GM19468 (cell line): Measurements from ENCODE around the gene HNF1B.

Experiments
- ATAC-seq: cut with Tn5 transposase; IDR thresholded peaks from one replicate; pipeline ENCODE4 v1.9.1; 2021; ENCODE audit warnings: mild to moderate bottlenecking, moderate library complexity, moderate number of reproducible peaks; ENCODE audit not compliant: unreplicated experiment; ENCODE audit errors: extremely low read depth

Gene HNF1B

GRCh38 chr17:37677021-37677420 lies 67.8 kb downstream of the HNF1B start:
- no peak for ATAC-seq

- no peak for ATAC-seq
These were observed 68.5 kb downstream of the HNF1B start for GRCh38 chr17:37676115-37676925.

DNA sequence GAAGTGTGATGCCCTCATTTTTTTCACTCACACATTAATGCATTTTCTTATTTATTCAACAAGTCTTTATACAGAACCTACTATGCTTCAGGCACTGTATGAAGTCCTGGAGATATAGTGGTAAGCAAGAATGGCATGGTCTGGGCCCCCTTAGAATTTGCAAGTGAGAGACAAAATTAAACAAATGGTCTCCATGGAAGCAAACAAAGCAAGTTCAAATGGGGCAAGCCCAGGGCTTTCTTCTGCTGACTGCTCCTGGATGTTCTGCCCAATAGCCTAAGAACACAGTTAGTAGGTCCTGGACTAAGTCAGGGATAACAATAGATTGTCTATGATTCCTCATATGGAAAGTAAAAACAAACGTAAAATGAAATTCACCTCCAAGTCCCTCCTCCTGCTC lies 70.3 kb downstream of the HNF1B start:
- ATAC-seq = no peak

DNA sequence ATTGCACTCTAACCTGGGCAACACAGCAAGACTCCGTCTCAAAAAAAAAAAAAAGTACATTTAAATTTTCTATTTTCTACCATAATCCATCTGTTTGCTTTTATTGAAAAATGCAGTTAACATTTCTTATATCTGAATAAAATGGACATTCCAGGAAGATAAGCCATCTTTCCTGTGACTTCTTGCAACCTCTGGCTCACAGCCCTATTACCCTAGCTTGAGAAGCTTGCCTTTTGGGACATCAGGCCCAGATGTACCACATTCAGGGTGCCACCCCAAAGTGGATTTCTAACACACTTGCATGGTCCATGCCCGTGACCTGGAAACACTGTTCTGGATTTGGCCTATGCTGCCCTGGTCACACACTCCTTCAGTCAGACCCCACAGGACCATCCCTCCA lies 71.5 kb downstream of the HNF1B start:
- no peak for ATAC-seq

GRCh38 chr17:37672548-37673078 lies 72.2 kb downstream of the HNF1B start:
- ATAC-seq = no peak

GRCh38 chr17:37671824-37672547 lies 72.9 kb downstream of the HNF1B start:
- ATAC-seq = no peak

GRCh38 chr17:37671028-37671823 lies 73.6 kb downstream of the HNF1B start:
- ATAC-seq = no peak

- ATAC-seq = no peak
These were observed 77.8 kb downstream of the HNF1B start for GRCh38 chr17:37667039-37667438.

DNA sequence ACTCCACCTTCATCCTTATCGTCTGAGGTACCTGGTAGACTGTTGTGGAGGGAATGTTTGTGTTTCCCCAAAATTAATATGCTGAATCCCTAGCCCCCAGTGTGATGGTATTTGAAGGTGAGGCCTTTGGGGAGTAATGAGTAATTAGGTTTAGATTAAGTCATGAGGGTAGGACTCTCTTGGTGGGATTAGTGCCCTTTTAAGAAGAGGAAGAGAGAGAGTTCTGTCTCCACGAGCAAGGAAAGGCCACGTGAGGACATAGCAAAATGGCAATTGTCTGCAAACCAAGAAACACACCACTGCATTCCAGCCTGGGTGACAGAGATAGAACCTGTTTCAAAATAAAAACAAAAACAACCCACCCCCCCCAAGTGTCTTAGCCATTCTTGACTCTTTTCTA lies 80.6 kb downstream of the HNF1B start:
- no peak for ATAC-seq

- ATAC-seq = no peak
These were observed 82.5 kb downstream of the HNF1B start for GRCh38 chr17:37662353-37662752.

DNA sequence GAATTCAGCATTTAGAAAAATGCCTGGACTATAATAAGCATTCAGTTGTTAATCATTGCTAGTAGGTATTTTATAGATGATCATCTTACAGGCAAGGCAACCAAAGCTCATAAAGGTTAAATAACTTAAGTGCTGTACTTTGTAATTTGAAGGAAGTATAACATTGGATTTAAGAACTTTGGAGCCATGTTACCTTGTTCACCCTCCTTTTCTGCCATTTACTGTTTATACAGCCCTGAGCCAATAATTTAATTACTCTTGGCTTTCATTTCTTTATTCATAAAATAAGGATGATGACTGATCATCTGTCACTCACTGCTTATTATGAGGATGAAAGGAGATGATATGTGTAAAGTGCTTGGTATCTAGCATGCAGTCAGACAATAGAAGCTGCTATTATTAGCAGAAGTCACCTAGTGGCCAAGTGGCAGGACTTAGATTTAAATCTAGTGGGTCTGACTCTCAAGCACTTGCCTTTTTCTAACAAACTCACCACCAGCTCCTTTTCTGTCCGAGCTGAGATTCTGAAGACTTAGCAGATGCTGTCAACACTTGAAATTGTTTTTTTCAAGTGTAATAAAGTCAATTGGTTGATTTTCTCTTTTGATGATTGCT lies 83.4 kb downstream of the HNF1B start:
- no peak for ATAC-seq

GRCh38 chr17:37659925-37660324 lies 84.9 kb downstream of the HNF1B start:
- no peak for ATAC-seq

GRCh38 chr17:37657202-37657601 lies 87.7 kb downstream of the HNF1B start:
- ATAC-seq = no peak

DNA sequence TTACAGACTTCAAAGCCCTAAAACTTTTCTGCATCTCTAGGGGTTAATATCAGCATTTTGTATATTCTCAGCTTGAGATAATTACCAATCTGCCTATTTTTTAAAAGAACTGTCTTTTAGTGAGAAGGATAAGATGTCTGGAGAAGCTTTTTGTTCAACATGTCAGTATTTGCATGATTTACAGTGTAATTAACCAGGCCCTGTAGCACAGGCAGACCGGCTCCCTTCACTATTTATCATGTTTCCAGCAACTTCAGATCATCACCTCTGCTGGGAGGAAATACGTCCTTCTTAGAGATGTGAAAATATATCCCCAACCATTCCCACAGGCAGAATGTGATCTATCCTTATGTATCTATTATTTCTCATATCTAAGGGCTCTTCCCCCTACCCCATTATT lies 93.0 kb downstream of the HNF1B start:
- no peak for ATAC-seq

- no peak for ATAC-seq
These were observed 94.3 kb downstream of the HNF1B start for GRCh38 chr17:37650419-37651003.

GRCh38 chr17:37648555-37648954 lies 96.3 kb downstream of the HNF1B start:
- ATAC-seq = no peak

DNA sequence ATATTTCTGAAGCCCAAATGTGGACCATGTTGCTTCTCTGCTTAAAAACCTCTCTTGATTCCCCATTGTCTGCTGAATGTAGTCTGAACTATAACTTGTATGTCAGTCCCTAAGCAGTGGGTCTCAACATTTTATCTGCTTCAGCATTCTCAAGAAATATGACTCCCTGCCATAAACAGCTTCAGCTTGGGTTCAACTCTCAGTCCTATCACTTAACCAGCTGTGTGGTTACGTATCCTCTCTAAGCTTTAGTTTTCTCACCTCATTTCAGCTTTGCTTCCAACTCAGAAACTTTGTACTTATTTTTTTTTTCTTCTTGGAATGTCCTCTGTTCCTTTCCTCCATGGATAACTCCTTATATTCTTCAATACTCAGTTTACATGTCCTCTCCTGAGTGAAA lies 97.0 kb downstream of the HNF1B start:
- no peak for ATAC-seq

- ATAC-seq = no peak
These were observed 101.0 kb downstream of the HNF1B start for GRCh38 chr17:37643869-37644268.

DNA sequence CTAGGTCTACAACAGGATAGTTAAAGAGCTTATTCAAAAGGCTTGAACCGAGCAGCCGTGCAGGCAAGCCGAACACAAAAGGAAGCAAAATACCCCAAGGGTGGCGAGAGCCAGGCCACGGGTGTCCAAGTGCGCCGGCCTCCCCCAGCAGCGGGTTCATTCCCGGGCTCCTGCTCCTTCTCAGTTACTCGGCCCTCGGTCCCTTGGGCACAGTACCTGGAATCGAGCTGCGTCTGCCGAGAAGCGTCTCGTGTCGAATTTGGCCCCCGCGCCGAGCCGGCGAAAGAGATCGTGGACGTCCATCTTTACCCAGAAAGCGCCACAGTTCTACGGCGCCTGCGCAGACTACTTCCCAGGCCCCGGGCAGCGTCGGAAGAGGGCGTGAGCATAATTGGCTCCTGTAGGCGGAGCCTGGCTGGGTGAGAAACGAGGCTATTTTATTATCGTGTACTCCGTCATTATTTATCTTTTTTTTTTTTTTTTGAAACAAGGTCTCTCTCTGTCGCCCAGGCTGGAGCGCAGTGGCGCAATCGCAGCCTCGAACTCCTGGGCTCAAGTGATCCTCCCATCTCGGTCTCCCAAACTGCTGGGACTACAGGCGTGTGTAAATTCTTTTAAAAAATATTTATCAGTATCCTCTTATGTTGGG lies 101.6 kb downstream of the HNF1B start, which contains the start of gene DDX52:
DDX52 (minus strand) TSS at position 329 of the 649 bp plus-strand sequence; CDS start at position 303, 26 bp downstream.
- no peak for ATAC-seq
